ENCODE data around the gene SIAH3.

- TF ChIP-seq POLR2AphosphoS5 (IDR thresholded peaks at IDR 0.05; ENCODE audit: low read depth, low read length) (no peak), FOXP2 (optimal IDR thresholded peaks at IDR 0.05; ENCODE audit: borderline replicate concordance, extremely low read depth, extremely low read length, insufficient read depth) (no peak)
Observed at GRCh38 chr13:45775401-45775963, 76.1 kb downstream of the SIAH3 start.
